Hypothalamus (tissue), 51 donors: ENCODE measurements around the gene NCK1.
"Not testable (repeated sequence)": the region's sequence is repeated elsewhere in the genome, so short reads cannot be mapped to it uniquely, and the experiment has no call there.

Experiments
- DNase-seq, 51 donors: peaks; one replicate each; lab custom pipeline; 2025; lab: John Stamatoyannopoulos, UW

NCK1 gene

DNA sequence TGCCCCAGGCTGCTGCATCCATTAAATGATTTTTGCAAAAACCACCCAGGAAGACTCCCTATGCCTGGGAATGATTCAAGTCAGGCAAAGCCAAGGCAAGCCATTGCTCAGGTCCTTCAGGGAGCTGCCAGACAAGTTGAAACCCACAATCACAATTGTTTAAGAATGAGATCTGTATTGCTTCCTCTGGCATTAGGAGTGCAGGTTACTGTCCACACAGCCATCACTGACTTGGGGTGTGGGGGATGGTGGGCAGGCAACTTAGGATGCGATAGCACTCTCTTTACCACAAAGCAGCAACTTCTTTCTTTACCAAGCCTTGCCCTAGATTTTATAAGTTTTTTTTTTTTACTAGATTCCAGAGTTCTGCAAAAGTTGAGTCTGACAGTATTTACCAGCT, 80.8 kb downstream of the NCK1 start:
- no peak for DNase-seq

DNA sequence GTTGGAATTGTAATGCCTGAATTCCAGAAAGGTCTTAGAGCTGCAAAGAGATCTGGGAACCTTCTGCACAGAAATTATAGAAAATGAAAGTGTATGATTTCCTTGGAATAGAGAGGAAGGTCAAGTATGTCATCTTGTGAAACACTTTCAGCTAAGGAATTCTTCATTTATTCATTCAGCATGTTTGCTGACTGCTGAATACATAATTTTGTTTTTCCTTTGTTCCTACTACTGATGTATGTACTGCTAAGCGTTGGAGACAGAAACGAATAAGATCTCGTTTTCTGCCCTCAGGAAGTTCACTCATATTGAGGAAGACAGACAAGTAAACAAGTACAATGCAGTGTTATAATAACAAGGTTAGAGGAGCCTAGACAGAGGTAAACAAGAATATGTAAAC, 81.4 kb downstream of the NCK1 start:
- DNase-seq = no peak

DNA sequence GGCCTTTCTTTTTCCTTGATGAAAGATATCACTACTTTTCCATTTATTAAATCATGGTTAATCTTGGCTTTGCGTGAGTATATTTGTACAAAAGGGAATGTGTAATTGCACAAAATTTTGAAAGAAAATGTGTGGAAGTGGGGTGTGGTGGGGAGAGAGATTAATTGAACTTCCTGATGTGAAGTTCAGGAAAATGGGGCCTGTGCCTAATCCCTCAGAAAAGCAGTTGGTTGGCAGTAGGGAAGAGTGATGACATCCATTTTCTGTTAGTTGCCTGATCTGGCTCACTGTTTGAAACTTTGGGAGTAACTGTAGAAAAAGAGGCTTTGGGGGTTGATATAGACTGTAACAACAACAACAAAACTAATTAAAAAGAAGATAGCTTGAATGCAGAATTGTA, 85.0 kb downstream of the NCK1 start:
- no peak for DNase-seq

DNA sequence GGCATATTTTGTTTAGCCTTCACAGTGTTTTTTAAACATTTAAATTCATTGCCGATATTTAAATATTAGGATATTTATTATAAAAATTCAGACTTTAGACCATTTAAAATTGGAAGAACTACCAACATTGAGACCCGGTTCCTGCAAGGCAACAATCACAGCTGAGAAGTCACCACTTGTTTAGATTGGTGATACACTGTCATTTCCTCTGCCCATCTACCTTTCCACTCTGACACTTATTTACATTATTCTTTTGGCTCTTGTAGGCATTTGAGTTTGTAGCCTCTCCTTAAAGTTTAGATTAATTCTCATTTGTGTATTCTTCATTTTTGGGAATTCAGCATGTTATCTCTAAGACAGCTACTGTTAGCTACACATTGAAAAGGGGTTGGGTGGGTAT, 85.5 kb downstream of the NCK1 start:
- DNase-seq = no peak

DNA sequence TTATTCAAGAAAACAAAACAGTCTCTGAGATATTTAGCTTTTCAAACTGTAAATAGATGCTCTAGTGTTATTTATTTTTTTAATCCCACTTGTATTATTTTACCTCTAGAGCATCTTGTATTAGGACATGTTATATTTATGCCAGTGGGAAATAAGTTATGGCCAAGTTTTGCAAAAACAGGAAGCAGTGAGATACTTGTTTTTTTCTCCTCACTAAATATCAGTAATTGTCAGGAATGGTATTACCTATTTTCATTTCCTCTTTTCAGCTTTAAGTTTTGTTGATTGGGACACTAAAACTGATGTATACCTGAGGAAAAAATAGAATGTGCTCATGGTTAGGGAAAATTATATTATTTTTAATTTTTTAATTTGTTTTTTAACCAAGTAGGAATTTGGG, 87.1 kb downstream of the NCK1 start:
- no peak for DNase-seq

DNA sequence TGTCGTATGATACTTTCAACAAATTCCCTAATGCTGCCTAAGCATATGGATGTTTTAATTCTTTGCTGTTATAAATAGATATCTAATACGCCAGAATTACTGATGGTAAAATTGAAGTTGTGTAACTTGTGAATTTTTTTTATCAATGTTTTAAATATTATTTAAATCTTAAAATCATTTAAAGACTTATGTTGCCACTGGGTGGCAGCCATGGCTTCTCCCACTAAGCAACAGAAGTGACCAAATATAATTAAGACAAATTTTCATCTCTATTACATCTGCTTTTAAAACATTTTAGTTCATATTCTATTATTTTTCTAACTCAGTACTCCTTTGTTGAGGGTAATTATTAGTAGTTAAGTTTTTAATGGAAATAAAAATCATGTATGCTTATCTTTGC, 87.7 kb downstream of the NCK1 start:
- DNase-seq = no peak

DNA sequence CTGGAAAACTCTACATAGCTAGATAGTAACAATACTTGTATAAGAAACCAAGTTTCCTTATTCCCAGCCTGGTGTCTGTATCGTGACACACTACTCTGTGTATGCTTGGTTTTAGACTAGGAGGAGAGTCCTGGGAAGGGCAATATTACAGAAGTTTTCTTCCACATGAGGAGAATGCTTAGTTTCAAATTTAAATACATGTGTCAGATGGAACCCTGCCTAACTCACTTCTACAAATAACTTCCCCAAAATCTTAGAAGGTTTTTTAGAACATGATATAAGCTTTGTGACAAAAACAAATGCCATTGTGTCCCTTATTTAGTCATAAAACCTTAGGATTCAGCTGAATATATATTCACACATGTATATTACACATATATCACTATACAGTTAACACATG, 88.6 kb downstream of the NCK1 start:
- DNase-seq = no peak

DNA sequence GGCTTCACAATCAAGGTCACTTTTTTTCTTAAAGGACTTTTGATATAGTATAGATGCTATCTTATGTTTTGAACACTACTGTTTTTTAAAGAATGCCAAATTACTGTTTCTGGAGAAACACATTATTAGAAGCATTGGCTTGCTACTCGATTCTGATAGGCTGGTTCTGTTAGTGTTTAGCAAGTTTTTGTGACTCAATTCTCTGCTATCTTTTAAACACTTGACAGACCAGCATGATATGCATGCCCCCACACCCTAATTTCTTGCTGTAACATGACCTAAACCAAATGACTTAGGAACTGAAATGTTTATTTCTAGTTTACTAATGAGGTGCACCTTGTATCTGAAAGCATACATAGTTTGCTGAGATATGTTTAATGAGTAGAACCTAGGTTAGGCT, 90.3 kb downstream of the NCK1 start:
- DNase-seq = no peak

DNA sequence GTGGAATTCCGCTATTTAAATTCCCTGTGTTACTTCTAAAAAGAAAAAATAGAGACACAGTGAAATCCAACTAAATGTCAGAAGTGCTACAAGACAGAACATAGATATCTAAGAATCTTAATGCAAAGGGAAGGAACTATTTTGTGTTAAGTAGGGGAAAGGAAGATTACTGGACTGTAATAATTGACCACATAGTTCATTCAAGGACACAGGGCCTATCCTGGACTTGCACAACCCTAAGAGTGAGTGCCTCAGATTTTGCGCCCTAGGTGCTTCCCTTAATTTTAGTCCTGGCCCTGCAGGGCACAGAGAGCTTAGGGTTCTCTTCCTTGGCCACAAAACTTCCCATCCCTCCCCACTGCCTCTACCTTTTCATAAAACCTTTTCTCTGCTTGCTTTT, 92.2 kb downstream of the NCK1 start:
- no peak for DNase-seq

DNA sequence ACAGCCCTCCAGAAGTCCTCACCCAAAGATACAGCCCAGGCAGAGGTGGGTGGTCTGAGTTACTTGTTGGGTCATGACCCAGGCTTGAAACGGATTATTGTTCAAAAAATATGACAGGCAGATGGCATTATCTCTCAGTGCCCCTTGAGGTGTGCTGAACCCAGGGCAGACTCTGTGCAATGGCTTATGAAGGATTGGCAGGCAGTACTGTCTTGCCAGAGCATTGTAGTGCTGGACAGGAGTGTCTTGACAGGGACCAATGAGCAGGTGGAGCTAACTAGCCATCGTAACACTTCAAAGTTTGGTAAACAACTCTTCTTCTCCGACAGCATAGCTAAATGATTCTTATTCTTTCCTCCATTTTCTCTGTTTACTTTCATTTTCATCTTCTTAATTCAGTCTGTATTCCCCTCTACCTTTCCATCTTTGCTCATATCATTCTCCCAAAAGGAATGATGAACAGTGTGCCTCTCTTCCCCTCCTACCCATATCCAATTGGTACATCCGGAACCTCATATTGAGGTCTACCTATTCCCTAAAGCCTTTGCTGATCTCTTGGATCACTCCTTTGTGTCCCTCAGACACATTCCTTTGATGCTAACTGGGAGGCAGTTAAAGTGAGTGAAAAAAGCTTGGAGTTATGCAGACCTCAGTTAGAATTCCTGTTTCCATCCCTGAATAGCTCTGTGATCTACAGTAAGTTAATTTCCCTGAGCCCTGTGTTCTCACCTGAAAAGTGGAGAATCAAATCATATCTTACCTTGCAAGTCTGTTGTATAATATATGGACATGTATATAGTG, 93.2 kb downstream of the NCK1 start:
- DNase-seq = no peak

DNA sequence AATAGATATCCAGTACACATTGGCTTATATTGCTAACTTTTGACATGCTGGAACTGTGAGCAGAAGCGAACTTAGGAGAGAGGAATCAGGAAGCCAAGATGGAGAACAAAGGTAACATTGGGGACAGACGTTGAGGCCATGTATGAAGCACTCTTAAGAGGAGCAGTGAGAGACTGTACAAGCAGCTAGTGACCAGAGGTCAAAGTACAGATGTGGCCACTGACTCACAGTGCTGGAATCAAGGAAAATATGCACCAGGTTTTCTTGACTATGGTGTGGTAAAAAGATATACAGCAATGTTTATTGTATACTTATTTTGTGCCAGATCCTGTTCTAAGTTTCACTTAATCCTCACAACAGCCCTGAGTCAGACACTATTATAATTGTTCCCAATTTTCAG, 93.8 kb downstream of the NCK1 start:
- DNase-seq = no peak

DNA sequence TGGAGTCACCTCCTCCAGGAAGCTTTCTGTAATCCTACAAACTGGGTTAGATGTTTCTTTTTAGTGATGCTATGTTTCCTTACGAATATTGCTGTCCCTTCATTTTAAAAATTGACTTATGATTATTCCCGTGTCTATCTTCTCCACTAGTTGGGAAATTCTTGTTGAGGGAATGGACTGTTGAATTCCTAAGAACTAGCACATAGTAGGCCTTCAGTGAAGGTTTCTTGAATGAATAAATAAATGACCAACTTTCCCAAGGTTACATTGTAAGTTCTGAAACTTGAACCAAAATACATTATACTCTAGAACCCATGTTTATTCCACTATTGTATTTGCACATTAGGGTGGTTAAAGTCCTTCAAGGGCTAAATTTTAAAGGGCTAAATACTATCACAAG, 95.0 kb downstream of the NCK1 start:
- no peak for DNase-seq

DNA sequence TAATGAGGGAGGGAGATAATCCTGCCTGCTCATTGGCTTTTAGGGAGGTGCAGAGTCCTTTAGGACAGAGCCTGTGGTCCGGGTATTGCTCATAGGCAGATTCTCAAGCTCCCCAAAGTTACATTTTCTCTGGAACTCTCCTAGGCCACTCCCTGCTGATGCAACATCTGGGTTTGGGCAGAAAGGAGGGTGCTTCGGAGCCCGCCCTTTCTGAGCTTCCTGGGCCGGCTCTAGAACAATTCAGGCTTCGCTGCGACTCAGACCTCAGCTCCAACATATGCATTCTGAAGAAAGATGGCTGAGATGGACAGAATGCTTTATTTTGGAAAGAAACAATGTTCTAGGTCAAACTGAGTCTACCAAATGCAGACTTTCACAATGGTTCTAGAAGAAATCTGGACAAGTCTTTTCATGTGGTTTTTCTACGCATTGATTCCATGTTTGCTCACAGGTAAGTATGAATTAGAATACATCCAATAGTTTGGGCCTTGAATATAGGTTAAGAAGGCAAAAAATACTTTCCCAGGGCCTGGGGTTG, 95.8 kb downstream of the NCK1 start, which contains the start of gene IL20RB:
Gene IL20RB, plus strand, starts transcription at position 233 of the 538 bp plus-strand sequence. Its CDS starts 131 bp downstream, at position 364.
- no peak for DNase-seq

DNA sequence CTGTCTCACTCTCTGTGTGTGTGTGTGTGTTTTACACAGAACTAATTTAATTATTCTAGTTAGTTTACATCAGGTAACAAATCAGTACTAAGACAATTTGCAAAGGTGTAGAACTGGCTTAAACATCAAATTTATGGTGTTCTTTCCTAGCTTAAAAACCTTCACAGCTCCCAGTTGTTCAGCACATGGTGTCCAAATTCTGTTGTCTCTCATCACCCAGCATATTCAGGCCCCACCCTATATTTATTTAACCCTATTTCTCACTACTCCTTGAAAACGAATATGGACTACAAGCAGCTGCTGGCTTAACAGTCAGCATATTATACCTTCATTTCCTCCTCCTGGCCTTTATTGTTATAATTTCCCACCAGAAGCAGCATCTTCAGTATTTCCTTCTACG, 96.9 kb downstream of the NCK1 start:
- DNase-seq = no peak

DNA sequence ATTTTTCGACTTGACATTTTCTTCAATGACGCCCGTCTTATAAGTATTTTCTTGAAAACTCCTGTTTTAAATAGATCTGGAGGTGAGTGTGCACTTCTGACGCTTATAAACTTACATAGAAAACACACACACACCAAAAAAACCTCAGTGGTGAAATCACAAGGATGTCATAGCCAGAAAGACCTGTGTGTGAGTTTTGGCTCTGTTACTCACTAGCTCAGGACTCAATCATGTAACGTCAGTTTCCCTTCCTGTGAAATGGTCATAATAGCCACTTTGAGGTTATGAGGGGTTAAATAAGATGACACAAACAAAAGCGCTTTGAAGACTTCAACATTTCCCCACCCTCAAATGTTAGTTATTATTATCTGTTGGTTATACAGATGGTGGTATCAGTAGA, 97.6 kb downstream of the NCK1 start:
- no peak for DNase-seq

DNA sequence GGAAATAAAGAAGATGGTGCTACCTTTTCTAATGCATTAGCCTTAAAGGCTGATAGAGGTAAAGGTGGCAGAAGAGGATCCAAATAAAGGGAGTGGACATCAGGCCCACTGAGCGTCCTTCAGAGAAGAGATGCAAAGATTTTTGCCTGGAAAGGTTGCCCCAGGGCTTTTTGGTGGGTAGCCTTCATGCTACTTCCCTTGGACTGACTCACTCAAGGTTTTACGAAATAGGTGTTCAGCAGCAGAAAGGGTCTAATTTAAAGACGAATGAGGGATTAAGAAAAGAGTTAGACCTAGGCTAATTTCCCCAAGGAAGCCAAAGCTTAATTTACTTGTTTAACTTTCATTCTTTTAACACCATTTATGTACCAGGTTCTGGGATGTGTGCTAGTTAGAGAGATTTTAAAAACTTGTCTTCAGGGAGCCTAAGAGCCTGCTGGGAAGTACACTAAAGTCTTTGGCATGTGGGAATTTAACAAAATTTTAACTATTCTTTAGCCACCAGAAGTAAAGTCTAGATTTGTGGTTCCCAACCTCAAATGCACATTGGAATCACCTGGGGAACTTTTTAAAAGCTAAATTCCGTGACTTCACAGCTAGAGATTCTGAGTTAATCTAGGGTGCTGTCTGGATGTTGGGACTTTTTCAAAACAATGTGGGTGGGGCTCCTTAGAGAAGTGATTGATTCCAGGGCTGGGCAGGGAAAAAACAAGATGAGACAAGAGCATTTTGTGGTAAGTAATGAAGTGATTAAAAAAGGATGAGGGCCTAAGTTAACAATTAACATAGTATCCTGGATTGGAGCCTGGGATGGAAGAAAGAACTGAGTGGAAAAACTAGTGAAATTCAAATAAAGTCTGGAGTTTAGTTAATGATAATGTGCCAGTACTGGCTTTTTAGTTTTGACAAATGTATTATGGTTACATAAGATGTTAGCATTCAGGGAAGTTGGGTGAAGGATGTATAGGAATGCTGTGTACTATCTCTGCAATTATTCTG, 99.1 kb downstream of the NCK1 start:
- no peak for DNase-seq

DNA sequence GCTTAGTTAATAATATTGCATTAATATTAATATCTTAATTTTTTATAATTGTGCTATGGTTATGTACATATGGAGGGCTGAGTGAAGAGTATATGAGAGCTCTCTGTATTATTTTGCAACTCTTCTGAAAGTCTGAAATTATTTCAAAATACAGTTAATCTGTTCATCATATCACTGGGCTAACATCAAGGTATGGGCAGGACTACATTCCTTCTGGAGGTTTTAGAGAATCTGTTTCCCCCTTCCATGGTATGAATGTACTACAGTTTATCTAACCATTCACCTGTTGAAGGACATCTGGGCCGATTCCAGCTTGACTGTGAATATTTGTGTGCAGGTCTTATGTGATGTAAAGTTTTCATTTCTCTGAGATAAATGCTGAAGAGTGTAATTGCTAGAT, 100.9 kb downstream of the NCK1 start:
- no peak for DNase-seq

DNA sequence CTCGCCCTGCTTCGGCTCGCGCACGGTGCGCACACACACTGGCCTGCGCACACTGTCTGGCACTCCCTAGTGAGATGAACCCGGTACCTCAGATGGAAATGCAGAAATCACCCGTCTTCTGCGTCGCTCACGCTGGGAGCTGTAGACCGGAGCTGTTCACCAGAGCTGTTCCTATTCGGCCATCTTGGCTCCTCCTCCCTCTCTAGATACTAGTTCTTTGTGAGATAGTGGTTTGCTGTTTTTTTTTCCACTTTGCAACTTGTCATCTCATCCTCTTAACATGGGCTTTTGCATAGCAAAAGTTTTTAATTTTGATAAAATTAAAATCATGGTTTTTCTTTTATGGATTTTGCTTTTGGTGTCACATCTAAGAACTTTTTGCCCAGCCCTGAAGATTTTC, 107.5 kb downstream of the NCK1 start:
- not testable (repeated sequence) for DNase-seq

DNA sequence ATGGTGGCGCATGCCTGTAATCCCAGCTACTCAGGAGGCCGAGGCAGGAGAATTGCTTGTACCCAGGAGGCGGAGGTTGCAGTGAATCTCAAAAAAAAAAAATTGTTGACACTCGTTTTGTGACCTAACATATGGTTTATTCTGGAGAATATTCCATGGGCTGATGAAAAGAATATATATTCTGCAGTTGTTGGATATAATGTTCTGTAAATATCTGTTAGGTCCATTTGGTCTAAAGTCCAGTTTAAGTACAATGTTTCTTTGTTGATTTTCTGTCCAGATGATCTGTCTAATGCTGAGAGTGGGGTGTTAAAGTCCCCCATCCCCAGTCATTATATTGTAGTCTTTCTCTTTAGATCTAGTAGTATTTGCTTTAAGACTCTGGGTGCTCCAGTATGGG, 111.3 kb downstream of the NCK1 start:
- DNase-seq = no peak

DNA sequence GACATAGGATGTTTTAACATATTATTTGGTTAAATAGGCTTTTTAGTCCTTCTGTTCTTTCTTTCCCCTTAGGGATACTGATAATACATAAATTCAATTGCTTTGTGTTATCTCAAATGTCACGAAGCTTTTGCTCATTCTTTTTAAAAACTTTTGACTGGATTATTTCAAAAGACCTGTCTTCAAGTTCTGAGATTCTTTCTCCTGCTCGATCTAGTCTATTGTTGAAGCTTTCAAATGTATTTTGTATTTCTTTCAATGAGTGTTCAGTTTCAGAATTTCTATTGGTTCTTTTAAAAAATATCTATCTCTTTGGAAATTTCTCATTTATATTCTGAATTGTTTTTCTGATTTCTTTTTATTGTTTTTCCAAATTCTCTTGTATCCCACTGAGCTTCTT, 112.7 kb downstream of the NCK1 start:
- DNase-seq = no peak

DNA sequence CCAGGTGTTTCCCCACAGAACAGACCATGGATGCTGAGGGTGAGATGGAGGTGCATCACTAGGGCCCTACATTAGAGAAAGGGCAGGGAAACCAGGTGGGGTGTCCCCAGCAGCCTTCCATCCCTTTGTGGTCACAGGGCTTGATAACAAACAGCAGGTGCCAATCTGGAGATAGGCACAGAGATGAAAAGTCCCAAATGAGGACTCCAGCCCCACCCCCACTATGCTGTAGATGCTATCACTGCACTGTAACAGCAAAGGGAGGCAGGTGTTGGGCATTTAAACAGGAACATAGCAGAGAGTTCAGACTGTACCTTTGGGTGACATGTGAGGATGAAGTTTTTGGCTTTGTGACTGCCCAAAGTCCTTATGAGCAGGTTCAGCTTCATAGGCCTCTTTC, 117.2 kb downstream of the NCK1 start:
- DNase-seq = no peak

DNA sequence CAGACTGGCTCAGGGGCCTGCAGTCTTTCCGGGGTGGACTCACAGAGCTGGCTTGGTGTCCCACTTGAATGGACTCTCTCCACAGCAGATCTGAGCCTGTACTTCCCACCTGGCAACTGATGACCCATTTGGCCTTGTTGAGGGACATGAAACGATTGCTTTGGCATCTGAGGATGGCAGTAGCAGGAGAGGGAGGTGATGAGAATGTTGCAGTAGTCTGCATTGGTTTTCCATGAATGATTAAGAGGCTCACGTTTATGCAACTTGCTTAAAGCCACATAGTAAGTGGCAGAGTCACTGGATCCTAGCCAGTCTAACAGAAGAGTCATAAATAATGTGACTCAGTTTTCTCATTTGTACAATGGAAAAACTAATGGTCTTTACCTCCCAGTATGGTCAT, 117.7 kb downstream of the NCK1 start:
- DNase-seq = no peak
